Activated CD8-positive, alpha-beta memory T cell treated with anti-CD3 and anti-CD28 coated beads for 1 hour (primary cell): ENCODE results near the gene ELOVL2.
"Not testable (repeated sequence)": the region's sequence is repeated elsewhere in the genome, so short reads cannot be mapped to it uniquely, and the experiment has no call there.

Experiments
- DNase-seq, 2 donors: peaks; one replicate each; pipeline ENCODE4 v3.0.0-alpha.2; 2020; ENCODE audit warnings: low read depth in 1 of 2; ENCODE audit errors: extremely low read depth in 1 of 2

ELOVL2 gene

DNA sequence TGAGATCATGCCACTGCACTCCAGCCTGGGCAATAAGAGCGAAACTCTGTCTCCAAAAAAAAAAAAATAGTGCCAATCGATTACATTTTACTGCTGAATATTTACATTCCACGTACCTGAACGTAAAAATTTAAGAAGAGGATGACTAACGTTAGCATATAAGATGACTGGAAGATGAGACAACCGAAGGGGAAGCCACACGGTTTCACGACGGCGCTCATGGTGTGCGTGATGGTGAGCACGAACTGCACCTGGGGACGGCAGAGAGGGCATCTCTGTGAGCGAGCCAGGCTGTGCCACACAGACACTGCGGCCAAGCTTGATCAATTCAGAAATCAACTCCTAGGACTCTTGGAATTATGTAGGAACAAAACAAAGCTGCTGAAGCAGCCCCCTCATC, 54.5 kb downstream of the ELOVL2 start:
- DNase-seq = no peak

DNA sequence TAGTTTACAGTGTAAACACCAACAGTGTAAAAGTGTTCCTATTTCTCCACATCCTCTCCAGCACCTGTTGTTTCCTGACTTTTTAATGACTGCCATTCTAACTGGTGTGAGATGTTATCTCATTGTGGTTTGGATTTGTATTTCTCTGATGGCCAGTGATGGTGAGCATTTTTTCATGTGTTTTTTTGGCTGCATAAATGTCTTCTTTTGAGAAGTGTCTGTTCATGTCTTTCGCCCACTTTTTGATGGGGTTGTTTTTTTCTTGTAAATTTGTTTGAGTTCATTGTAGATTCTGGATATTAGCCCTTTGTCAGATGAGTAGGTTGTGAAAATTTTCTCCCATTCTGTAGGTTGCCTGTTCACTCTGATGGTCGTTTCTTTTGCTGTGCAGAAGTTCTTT, 59.1 kb downstream of the ELOVL2 start:
- not testable (repeated sequence) for DNase-seq

DNA sequence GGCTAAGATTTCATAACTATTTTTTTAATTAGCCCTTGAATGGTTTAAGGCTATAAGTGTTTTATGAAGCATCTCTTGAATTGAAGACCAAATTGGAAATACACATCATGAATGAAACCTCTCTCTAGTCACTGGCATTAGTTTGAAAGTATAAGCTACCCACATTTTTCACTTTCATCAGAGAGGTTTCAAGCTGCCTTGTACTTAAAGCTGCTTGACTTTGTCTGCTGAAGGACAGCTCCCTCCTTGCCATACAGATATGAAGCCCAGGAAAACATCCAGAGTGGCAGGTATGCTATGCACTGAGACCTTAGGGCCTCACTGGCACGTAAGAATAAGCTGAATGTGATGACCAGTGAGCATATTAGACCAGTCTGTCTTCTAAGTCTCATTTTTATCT, 62.7 kb downstream of the ELOVL2 start:
- no peak for DNase-seq

DNA sequence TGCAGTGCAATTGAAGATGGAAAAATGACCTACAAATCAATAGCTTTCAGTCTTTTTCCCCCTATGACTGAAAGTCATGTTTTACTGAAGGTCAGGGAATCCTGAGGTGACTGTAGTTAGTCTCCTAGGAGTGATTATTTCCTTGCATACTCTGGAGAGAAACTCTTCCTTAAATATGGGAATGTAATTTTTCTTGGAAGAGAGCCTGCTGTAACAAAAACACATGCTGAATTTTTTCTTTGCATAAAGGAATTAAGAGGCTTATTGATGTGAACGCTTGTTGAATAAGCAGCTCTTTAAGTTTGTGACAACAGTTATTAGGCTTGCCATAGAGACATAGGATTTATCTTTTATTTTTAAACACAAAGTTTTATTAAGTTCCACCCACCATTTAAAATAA, 64.5 kb downstream of the ELOVL2 start:
- DNase-seq = no peak

DNA sequence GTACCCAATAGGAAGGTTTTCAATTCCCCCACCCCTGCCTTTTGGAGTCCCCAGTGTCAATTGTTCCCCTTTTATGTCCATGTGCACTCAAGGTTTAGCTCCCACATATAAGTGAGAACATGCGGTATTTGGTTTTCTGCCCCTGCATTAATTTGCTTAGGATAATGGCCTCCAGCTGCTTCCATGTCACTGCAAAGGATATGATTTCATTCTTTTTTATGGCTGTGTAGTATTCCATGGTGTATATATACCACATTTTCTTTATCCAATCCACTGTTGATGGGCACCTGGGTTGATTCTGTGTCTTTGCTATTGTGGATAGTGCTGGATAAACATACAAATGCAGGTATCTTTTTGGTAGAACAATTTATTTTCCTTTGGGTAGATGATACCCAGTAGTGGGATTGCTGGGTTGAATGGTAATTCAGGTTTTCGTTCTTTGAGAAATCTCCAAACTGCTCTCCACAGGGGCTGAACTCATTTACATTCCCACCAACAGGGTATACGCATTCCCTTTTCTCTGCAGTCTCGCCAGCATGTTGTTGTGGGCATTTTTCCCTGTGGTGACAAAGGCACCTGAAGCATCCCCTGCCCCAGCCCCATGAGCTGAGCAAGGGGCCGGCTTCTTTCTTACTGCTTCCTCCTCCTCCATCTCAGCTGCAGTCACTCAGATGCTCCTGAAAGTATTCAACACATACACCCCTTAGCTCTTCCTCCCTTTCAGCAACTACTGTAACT, 66.7 kb downstream of the ELOVL2 start:
- no peak for DNase-seq

DNA sequence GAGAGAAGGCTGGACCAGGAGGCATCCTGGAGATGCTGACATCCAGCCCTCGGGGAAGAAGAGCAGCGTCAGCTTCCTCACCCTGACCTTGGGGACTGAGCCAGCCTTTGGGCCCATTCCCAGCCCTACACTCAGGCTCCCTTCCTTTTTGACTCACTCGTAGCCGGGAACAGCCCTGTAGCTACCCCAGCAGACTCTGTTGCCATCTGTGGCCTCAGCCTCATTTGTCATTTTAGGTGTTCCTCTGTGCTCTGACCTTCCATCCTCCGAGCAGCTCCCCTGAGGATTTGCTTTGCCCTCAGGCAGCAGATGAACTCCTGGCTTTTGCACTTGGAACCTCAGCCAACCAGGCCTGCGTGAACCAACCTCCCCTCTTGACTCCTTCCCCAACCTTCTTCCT, 67.5 kb downstream of the ELOVL2 start:
- DNase-seq = no peak

DNA sequence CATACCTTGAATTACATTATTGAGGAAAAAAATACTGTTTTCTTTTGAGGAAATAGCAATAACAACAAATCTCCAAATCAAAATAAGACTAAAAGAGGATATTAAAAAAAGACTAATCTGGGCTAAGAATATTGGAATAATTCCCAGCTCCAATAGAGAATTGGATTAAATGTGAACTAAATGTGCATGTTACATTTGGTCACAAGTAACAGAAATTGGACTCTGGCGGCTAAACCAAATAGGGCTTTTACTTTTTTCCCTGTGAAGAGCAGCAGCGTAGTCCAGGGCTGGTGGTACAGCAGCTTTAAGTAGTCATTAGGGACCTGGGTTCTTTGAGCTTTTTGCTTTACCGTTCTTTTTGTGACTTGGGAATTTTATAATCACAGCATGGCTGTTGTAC, 71.9 kb downstream of the ELOVL2 start:
- no peak for DNase-seq

DNA sequence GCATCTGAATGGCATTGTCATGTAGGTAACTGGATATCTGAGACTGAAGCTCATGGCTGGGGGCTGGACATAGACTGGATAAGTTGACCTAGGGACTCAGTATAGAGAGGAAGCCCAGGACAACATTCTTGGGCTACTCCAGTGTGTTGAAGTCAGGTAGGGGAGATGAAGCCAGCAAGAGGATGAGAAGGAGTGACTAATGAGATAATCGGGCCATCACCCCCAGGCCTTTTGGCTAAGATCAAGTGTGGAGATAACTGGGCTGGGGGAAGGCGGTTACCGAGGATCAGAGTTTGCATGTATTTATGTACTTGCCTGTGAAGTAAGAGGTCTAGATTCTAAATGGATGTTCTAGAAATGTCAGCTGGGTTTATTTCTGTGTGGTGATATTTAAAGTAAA, 73.4 kb downstream of the ELOVL2 start:
- no peak for DNase-seq

DNA sequence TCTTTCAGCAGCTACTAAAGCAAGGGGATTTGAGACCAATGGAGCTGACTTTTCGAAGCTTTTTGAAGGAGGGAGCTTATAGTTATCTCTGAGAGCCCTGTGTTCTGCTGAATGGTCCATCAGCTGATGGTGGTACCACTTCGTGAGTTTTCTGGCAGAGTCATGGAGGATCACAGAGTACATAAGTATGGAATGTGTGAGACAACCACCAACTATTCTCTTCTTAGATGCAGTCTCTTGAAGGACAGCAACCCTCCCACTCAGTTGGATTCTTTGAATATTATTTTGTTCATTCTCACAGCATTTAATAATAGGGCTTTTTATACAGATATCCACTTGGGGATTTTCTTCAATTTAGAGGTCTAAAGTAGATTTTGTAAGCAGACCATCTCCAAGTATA, 75.3 kb downstream of the ELOVL2 start:
- DNase-seq = no peak

DNA sequence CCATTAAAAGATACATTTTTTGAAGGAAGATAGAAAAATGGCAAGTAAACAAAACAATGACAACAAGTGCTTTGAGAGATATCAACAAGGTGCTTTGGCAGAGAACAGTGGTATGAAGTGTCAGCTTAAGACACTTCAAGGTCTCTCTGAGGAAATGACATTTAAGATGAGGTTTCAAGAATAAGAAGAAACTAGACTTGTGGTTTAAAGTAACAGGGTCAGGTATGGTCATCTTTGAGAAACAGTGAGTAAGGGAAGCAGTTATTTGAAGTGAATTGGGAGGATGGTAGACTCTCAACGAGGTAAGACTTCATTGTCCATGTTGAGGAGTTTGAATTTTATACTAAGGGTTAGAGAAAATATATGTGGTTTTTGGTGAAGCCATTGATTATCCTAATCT, 79.4 kb downstream of the ELOVL2 start:
- no peak for DNase-seq

DNA sequence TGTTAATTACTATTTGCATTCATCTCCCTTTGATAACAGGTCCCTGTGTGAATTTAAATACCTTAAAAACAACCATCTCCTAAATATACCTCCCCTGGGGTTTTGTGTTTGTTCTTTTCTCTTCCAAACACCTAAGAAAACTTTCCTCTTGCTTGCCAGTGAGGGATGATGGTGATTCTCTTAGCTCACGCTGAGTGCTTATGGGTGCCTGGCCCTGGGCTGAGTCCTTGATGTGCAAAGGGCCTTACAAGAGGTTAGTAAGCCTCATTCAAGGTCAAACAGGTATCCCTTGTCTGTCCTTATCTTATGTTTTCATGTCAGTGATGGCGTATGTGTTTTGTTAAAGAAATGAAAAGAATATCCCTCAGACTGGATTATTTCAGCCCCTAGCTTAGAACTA, 81.0 kb downstream of the ELOVL2 start:
- no peak for DNase-seq

DNA sequence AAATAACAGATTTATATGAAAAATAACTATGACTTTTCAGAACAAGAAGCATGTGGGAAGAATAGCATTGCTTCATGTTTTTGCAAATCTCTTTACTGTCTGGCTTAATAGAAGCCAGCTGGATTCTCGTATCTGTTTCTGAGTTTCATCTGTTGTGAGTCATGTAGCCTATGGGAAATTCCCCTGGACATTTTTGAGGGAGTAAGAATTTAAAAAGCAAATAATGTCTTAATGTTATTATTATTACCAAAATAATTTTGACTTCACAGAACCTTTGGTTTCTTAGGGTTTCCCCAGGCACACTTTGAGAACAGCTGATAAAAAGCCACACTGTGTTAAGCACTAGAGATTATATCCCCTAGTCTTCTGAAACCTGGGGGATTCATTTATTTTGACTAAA, 81.4 kb downstream of the ELOVL2 start:
- no peak for DNase-seq

DNA sequence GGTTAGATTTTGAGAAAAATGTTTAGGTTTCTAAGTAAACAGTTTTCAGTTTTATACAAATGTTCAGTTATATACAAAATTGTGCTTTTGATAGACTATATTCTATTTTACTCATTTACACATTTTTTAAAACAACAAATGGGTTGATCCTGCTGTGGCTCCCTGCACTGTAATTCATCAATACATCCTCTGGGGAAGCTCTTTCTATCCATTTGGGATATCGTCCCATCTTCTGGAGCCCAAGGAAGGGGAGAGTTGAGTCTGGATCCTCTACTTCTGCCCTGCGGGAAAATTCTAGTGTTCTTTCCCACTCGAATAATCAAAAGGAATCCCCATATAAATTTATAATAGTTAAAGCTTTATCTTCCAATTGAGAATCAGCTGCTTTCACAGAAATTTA, 82.3 kb downstream of the ELOVL2 start:
- no peak for DNase-seq

DNA sequence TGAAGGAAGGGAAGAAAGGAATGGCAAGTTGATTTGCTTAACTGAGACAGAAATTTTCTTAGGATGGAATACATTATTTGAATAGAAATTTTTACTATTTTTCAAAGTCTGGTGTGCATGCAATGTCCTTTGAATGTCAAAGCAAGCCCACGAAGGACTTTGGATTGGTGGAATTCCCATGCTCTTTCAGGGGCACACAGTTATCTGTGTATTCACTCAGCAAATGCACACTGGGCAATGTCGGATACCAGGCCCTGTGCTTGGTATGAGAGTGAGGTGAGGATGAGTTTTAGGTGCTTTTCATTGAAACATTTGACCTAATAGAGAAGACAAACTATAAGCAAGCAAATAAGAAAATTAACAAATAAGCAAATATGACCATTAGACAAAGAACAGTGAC, 83.9 kb downstream of the ELOVL2 start:
- DNase-seq = no peak

DNA sequence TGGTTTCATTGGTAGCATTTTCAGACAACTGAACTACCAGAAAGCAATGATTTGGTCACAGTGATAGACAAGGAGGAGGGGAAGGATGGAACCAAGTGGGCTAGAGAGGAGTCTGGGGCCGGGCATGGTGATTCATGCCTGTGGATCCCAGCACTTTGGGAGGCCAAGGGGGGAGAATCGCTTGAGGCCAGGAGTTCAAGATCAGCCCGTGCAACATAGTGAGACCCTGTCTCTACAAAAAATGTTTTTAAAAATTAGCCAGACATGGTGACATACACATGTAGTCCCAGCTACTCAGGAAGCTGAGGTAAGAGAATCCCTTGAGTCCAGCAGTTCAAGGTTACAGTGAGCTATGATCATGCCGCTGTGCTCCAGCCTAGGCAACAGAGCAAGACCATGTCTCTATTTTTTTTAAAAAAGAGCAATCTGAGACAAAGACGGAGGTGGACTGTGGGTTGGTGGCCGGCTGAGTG, 86.7 kb downstream of the ELOVL2 start:
- no peak for DNase-seq

DNA sequence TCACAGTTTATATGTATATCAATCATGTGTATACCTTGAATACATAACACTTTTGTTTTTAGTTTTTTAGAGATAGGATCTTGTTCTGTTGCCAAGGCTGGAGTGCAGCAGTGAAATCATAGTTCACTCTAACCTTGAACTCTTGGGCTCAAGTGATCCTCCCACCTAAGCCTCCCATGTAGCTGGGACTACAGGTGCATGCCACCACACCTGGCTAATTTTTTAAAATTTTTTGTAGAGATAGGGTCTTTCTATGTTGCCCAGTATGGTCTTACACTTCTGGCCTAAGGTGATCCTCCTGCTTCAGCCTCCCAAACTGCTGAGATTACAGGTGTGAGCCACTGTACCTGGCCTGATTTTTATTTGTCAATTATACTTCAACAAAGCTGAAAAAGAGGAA, 87.3 kb downstream of the ELOVL2 start:
- DNase-seq = no peak

DNA sequence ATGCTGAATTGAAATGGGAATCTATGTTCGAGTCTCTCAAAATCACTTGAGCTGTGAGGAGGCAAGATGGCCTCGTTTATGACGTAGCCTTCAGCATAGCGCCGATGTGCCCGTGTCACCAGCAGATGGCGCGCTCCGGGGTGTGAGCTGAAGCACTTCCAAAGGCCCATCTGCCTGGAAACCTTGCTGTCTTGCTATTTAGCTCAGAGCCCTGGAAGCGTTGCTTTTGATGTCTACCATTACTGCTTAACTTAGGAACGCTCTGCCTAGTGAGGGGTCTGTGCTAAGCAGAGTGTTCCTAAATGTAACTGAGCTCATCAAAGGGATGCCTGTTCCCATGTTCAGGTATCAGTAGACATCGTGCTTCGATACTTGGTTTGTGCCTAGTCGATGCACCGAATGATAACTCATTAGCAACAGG, 89.5 kb downstream of the ELOVL2 start:
- DNase-seq = peak in 1 of 2 donors; percentile 17

DNA sequence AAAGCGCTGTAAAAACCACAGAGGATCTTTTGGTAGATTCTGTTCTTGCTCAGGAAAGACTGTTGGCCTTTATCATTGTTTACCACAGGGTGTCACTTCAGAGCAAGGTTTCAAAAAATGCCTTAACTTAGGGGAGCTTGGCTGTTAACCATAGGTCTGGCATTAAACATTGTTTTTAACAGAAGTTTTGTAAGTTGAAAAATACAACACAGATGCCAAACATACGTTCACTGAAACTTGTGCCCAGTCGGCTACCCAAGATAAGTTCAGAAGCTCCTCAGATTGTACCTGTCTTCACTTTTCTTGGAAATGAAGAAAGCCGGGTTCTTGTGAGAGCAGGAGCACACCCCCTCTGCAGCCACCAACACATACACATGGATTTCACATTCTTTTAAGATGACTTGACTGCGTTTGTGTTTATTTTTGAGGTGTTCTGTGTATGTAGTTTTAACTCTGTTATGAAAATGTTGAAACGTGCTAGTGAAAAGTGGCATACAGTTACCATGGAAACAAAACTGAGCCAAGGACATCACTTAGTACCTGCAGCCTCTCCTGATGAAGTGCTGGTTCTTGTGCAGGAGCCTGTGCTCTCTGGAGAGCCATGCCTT, 92.3 kb downstream of the ELOVL2 start:
- no peak for DNase-seq

DNA sequence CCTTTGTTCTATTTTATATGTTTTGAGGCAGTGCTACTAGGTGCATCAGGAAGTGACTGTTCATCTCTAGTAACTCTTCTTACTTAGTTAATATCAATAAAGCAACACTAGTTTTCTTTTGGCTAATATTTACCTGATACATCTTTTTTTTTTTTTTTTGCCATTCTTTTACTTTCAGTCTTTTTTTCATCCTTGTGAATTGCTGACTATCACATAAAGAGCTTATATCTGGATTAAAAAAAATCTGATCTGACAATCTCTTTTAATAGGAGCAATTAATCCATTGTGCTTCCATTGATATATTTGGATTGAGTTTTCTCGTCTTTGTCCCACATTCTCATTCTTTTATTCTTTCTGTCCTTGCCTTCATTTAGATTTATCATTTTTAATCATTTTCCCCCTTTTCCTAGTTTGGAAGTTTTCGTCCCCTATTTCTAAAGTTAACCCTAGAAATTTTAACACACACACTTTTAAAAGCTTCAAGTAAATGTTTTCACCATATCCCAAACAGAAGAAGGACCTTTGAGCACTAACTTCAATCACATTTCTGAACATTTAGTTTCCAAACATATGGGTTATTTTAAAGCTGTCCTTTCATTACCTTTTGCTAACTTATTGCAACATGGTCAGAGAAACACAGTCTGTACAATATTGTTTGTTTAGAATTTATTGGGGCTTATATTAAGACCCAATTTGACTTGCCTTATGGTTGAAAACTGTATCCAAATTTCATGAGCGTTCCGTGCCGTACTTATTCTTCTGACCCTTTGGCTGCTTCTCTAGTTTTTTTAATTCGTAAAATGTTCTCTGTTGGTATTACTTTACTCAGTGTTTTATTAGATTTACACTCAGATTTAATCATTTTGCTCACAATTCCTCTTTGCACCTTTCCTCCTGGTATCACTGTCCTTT, 94.3 kb downstream of the ELOVL2 start:
- no peak for DNase-seq

DNA sequence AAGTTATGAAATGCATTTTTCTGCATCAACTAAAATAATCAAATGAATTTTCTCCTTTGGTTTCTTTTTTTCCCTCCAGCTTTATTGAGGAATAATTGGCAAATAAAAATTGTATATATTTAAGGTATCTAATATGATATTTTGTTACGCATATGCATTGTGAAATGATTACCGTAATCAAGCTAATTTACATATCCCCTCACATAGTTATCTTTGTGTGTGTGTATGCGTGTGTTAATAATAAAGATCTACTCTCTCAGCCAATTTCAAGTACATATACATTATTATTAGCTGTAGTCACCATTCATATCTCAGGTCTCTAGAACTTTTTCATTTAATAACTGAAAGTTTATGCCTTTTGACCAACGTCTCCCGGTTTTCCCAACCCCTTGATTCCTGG, 96.1 kb downstream of the ELOVL2 start:
- no peak for DNase-seq

DNA sequence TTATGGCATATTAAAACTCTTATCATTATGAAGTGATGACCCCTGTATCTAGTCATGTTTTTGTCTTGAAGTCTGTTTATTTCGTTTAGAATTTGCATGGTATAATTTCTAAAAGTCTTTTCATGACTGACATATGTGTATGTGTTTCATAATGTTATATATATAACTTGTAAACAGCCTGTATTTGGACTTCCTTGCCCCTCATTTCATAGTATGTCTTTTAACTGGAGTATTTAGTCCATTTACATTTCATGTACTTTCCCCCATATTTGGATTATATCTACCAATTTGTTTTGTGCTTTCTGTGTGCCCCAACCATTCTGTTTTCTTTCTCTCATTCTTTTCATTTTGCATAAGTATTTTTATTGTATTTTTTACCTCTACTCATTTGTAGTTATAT, 98.3 kb downstream of the ELOVL2 start:
- DNase-seq = no peak

DNA sequence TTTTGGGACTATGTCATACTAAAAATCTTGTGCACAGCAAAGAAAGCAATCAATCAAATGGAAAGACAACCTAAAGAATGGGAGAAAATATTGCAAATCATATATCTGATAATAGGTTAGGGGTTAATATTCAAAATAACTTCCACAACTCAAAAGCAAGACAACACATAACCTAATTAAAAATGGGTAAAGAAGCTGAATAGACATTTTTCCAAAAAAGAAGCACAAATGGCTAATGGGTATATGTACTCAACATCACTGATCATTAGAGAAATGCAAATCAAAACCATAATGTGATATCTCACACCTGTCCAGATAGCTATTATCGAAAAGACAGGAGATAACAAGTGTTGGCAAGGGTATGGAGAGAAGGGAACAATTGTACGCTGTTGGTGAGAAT, 104.3 kb downstream of the ELOVL2 start:
- no peak for DNase-seq
